AG04450 (cell line): ENCODE results near the gene OLIG1. TPM values are rescaled to one million over a fixed set of nuclear protein-coding genes. Genes with fewer than 3 reads are reported as not detected.
A peak's percentile ranks its signal among the peaks of the same experiment; 100 is the strongest.

Experiments
- CTCF ChIA-PET: fragments of 300-600, 350-600 bp; formaldehyde crosslinking; extraction: SDS; loops from one replicate; lab custom pipeline; 2022; ENCODE audit warnings: antibody characterized with exemption, inconsistent platforms; lab: Charles Lee
- POLR2A ChIA-PET: fragments of 350-600 bp; formaldehyde crosslinking; extraction: SDS; loops from one replicate; lab custom pipeline; 2021; ENCODE audit warnings: antibody characterized with exemption, inconsistent platforms; lab: Yijun Ruan, JAX
- DNase-seq: peaks from one replicate; pipeline ENCODE4 v3.0.0-alpha.2; 2011; ENCODE audit warnings: low read depth, low spot score
- H3K27ac ChIP-seq: one replicate; pipeline ENCODE4 v1.5.1; 2012; ENCODE audit warnings: low read depth, low read length, control low read depth
- H3K27me3 ChIP-seq: one replicate; pipeline ENCODE4 v1.6.0; 2012; ENCODE audit warnings: low read length; ENCODE audit not compliant: control insufficient read depth, insufficient read depth
- H3K4me3 ChIP-seq: 2 replicates; pipeline ENCODE4 v1.5.1; 2011; ENCODE audit warnings: mild to moderate bottlenecking, low read depth, low read length, control low read depth
- H3K9me3 ChIP-seq: 2 replicates; pipeline ENCODE4 v1.5.1; 2012; ENCODE audit warnings: low read length; ENCODE audit not compliant: control insufficient read depth, insufficient read depth
- CTCF ChIP-seq: IDR thresholded peaks from 2 replicates; pipeline ENCODE4 v1.5.1; 2011; ENCODE audit warnings: low read depth, low read length, control low read depth, inconsistent platforms
- polyA plus RNA-seq: library from polyadenylated mRNA; depleted of rRNA; stranded (reverse); fragments of >200 nt; gene quantifications from 2 replicates; pipeline ENCODE4 v1.2.3, GENCODE V29; 2011

The OLIG1 gene
- polyA plus RNA-seq, 1 experiment: not detected

- TF ChIP-seq CTCF: no peak
- Histone ChIP-seq H3K4me3 (no peak overlapping the region), H3K9me3 (no peaks in the 10 kb centered on the region; the same call in 1 of the 2 replicates), H3K27ac (no peak overlapping the region), H3K27me3 (peaks cover 84% of the 10 kb centered on the region)
- no peak for DNase-seq
- CTCF ChIA-PET: no interaction called here
- POLR2A ChIA-PET: no interaction called here
Measured at GRCh38 chr21:33070998-33071769, 1.2 kb downstream of the OLIG1 start.

- CTCF ChIA-PET: interaction anchor here (1.0 kb wide), 1 partner anchor 55 kb away, joined by 3 read pairs; no protein-coding TSS in a partner anchor
- no peak for TF ChIP-seq CTCF
- POLR2A ChIA-PET: no interaction called here
- peak overlapping the region; percentile 34 for H3K4me3 ChIP-seq
- no peak overlapping the region for H3K27ac ChIP-seq
- H3K27me3 ChIP-seq: peaks cover 84% of the 10 kb centered on the region
- no peak for DNase-seq
- no peaks in the 10 kb centered on the region; the same call in 1 of the 2 replicates for H3K9me3 ChIP-seq
Measured at GRCh38 chr21:33071770-33072306, 1.9 kb downstream of the OLIG1 start.

GRCh38 chr21:33073636-33074035 lies 3.7 kb downstream of the OLIG1 start:
- DNase-seq: no peak
- CTCF ChIA-PET: no interaction called here
- no peak overlapping the region for H3K27ac ChIP-seq
- peaks cover 76% of the 10 kb centered on the region for H3K27me3 ChIP-seq
- H3K9me3 ChIP-seq: no peaks in the 10 kb centered on the region; the same call in 1 of the 2 replicates
- no peak for TF ChIP-seq CTCF
- no peak overlapping the region for H3K4me3 ChIP-seq
- POLR2A ChIA-PET: no interaction called here

GRCh38 chr21:33075128-33075527 lies 5.2 kb downstream of the OLIG1 start:
- no peaks in the 10 kb centered on the region; the same call in 1 of the 2 replicates for H3K9me3 ChIP-seq
- no peak for DNase-seq
- ChIA-PET POLR2A (no interaction called here), CTCF (no interaction called here)
- H3K27me3 ChIP-seq: peaks cover 64% of the 10 kb centered on the region
- no peak for TF ChIP-seq CTCF
- no peak overlapping the region for H3K27ac ChIP-seq
- H3K4me3 ChIP-seq: no peak overlapping the region

GRCh38 chr21:33075596-33076195 lies 5.8 kb downstream of the OLIG1 start:
- CTCF ChIA-PET: no interaction called here
- POLR2A ChIA-PET: no interaction called here

More at GRCh38 chr21:33075596-33076195, 5.8 kb downstream of the OLIG1 start:
- Histone ChIP-seq H3K27me3 (peaks cover 65% of the 10 kb centered on the region), H3K9me3 (no peaks in the 10 kb centered on the region; the same call in 1 of the 2 replicates), H3K4me3 (no peak overlapping the region), H3K27ac (no peak overlapping the region)
- TF ChIP-seq CTCF: no peak
- DNase-seq: no peak
